Calu3 (cell line): ENCODE data around the gene IL9R. TPM values are rescaled to one million over a fixed set of nuclear protein-coding genes. Genes with fewer than 3 reads are reported as not detected.
"Not testable (repeated sequence)": the region's sequence is repeated elsewhere in the genome, so short reads cannot be mapped to it uniquely, and the experiment has no call there.

Experiments used
- BruUV-seq: library from RNA; stranded (reverse); fragments of 400-500 nt; replicated peaks from 2 replicates; lab custom pipeline; 2021; lab: Mats Ljungman, UMichigan
- CTCF ChIA-PET: fragments of 300-600 bp; sonication (Branson Sonifier 250); formaldehyde crosslinking; loops from one replicate; lab custom pipeline; 2022; ENCODE audit warnings: antibody characterized with exemption; lab: Charles Lee
- DNase-seq: peaks from one replicate; pipeline ENCODE4 v3.0.0; 2022
- H3K27ac Mint-ChIP-seq: one replicate; pipeline ENCODE4 v1.8.0; 2022; ENCODE audit warnings: mixed read lengths; ENCODE audit not compliant: unreplicated experiment
- H3K27me3 Mint-ChIP-seq: one replicate; pipeline ENCODE4 v1.8.0; 2022; ENCODE audit warnings: mixed read lengths; ENCODE audit not compliant: unreplicated experiment
- H3K36me3 Mint-ChIP-seq: one replicate; pipeline ENCODE4 v1.8.0; 2022; ENCODE audit warnings: mild to moderate bottlenecking, moderate library complexity, mixed read lengths; ENCODE audit not compliant: insufficient read depth, unreplicated experiment
- H3K4me1 Mint-ChIP-seq: one replicate; pipeline ENCODE4 v1.8.0; 2022; ENCODE audit warnings: mild to moderate bottlenecking, low read depth, mixed read lengths; ENCODE audit not compliant: unreplicated experiment
- H3K4me3 Mint-ChIP-seq: one replicate; pipeline ENCODE4 v1.8.0; 2022; ENCODE audit warnings: mild to moderate bottlenecking, low read depth, moderate library complexity, mixed read lengths; ENCODE audit not compliant: unreplicated experiment
- H3K9me3 Mint-ChIP-seq: one replicate; pipeline ENCODE4 v1.8.0; 2022; ENCODE audit warnings: low read depth, mixed read lengths; ENCODE audit not compliant: unreplicated experiment
- intact Hi-C: fragments of 100-400 bp; cut with micrococcal nuclease; formaldehyde crosslinking; loops from one replicate; pipeline ENCODE4 v1.10.0; 2022; ENCODE audit not compliant: unreplicated experiment
- total RNA-seq: library from RNA; stranded (reverse); gene quantifications from 2 replicates; pipeline ENCODE4 v1.2.3, GENCODE V29; 2022

Gene IL9R
- total RNA-seq, 1 experiment from 2014 or later: not detected

DNA sequence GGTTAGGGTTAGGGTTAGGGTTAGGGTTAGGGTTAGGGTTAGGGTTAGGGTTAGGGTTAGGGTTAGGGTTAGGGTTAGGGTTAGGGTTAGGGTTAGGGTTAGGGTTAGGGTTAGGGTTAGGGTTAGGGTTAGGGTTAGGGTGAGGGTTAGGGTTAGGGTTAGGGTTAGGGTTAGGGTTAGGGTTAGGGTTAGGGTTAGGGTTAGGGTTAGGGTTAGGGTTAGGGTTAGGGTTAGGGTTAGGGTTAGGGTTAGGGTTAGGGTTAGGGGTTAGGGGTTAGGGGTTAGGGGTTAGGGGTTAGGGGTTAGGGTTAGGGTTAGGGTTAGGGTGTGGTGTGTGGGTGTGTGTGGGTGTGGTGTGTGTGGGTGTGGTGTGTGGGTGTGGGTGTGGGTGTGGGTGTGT, 33.0 kb downstream of the IL9R start:
- intact Hi-C loops, H3K9me3 Mint-ChIP-seq, H3K27me3 Mint-ChIP-seq, BruUV-seq, H3K4me3 Mint-ChIP-seq, H3K36me3 Mint-ChIP-seq, CTCF ChIA-PET, DNase-seq, H3K4me1 Mint-ChIP-seq, H3K27ac Mint-ChIP-seq: not testable (repeated sequence)

Other genes with a start within 250 kb of the IL9R start
- gene VAMP7, start 116.4 kb upstream of the IL9R start, total RNA-seq: 30.3 and 40.4 TPM in 2 replicates